Gastroesophageal sphincter (tissue), 4 donors: ENCODE results near the gene CXorf49B. TPM values are rescaled to one million over a fixed set of nuclear protein-coding genes. Genes with fewer than 3 reads are reported as not detected.

Experiments
- ATAC-seq: fragments of 150-250 bp; one replicate; pipeline ENCODE4 v1.9.1; 2016; ENCODE audit warnings: mild to moderate bottlenecking, moderate library complexity
- H3K27ac ChIP-seq, 4 donors: fragments of 200-600 bp; sonication (generic) in 3 of 4; 1 replicate in 3 of 4; 2 replicates in 1 of 4; pipeline ENCODE4 v1.5.1; 2016 to 2019
- H3K27me3 ChIP-seq: fragments of 200-600 bp; sonication (generic); one replicate; pipeline ENCODE4 v1.5.1; 2019
- H3K36me3 ChIP-seq, 2 donors: fragments of 200-600 bp; sonication (generic); one replicate each; pipeline ENCODE4 v1.5.1; 2019; ENCODE audit warnings: control low read depth in 1 of 2
- H3K4me1 ChIP-seq, 3 donors: fragments of 200-600 bp; sonication (generic); 1 replicate in 2 of 3; 2 replicates in 1 of 3; pipeline ENCODE4 v1.5.1; 2016 to 2019; ENCODE audit warnings: control low read depth in 2 of 3
- H3K4me3 ChIP-seq, 2 donors: fragments of 200-600 bp; sonication (generic); one replicate each; pipeline ENCODE4 v1.5.1; 2019; ENCODE audit warnings: mild to moderate bottlenecking in 1 of 2, moderate library complexity in 1 of 2
- H3K9me3 ChIP-seq, 3 donors: fragments of 200-600 bp; sonication (generic); one replicate each; pipeline ENCODE4 v1.5.1; 2017 to 2019; ENCODE audit warnings: control low read depth in 2 of 3
- CTCF ChIP-seq, 4 experiments: fragments of 200-600 bp in 2 of 4; fragments of 450-650 bp in 2 of 4; sonication (generic) in 1 of 4; IDR thresholded peaks; one replicate each; pipeline ENCODE4 v1.5.1; 2017 to 2019; ENCODE audit warnings: antibody characterized with exemption in 4 of 4, mild to moderate bottlenecking in 2 of 4, moderate library complexity in 2 of 4
- EP300 ChIP-seq: sonication (generic); formaldehyde crosslinking; IDR thresholded peaks from one replicate; pipeline ENCODE4 v1.6.1; 2017; ENCODE audit warnings: antibody characterized with exemption, mild to moderate bottlenecking
- POLR2A ChIP-seq, 2 donors: fragments of 450-650 bp; IDR thresholded peaks; one replicate each; pipeline ENCODE4 v1.6.1; 2017; ENCODE audit warnings: antibody characterized with exemption in 2 of 2, mild to moderate bottlenecking in 2 of 2, moderate library complexity in 1 of 2
- POLR2AphosphoS5 ChIP-seq: sonication (generic); formaldehyde crosslinking; IDR thresholded peaks from one replicate; pipeline ENCODE4 v1.6.1; 2017; ENCODE audit warnings: antibody characterized with exemption
- WGBS, 2 donors: methylation state at CpG; one replicate each; pipeline ENCODE4 v1.1.5; 2018; ENCODE audit warnings: low coverage in 1 of 2; 5-methylcytosine and 5-hydroxymethylcytosine counted together
- small RNA-seq, 4 donors: library from RNA; depleted of rRNA; stranded (forward); fragments of <200 nt; gene quantifications; one replicate each; pipeline ENCODE3, GENCODE V24; 2016
- total RNA-seq, 4 donors: library from RNA; depleted of rRNA; stranded (reverse); fragments of >200 nt; gene quantifications; one replicate each; pipeline ENCODE4 v1.1.0, GENCODE V29; 2016

CXorf49B gene
- total RNA-seq, 4 donors from 2014 or later: not detected

GRCh38 chrX:71815906-71816156 is 52.7 kb downstream of the CXorf49B start:
- WGBS, 2 donors: no CpG with 5 or more reads among the region's 2 CpGs
- H3K27me3 ChIP-seq: peaks cover 6% of the 10 kb centered on the region
- ATAC-seq: no peak

More at GRCh38 chrX:71815906-71816156, 52.7 kb downstream of the CXorf49B start:
- Histone ChIP-seq H3K4me3 (no peak overlapping the region), H3K4me1 (no peaks in the 10 kb centered on the region), H3K27ac (no peak overlapping the region), H3K36me3 (no peaks in the 10 kb centered on the region), H3K9me3 (no peaks in the 10 kb centered on the region)
- TF ChIP-seq POLR2A (IDR thresholded peaks at IDR 0.05): no peak
- TF ChIP-seq EP300: no peak
- no peak for TF ChIP-seq POLR2AphosphoS5
- TF ChIP-seq CTCF (IDR thresholded peaks at IDR 0.05): no peak

Small RNAs within 50 kb of the gene (small RNA-seq; reads per million reads assigned to genes)
- 0 reads per million in 4 donors for gene BX276092.1
- 0 reads per million in 4 donors for gene BX276092.6
- 0 reads per million in 4 donors for gene BX276092.8

Other genes starting within 250 kb of the CXorf49B start
- 100 to 1,000 TPM in 2 of 4 donors, 10 to 100 TPM in 2; 49.6 to 156 (median 88.8) TPM for gene OGT, start 230.2 kb upstream of the CXorf49B start, total RNA-seq
- 1 to 10 TPM in 3 of 4 donors, under 1 TPM in 1; 0.89 to 2.6 (median 1.6) TPM for gene GCNA, start 184.9 kb upstream of the CXorf49B start, total RNA-seq
- gene CXCR3, start 144.8 kb upstream of the CXorf49B start, total RNA-seq: under 1 TPM in 1 of 4 donors, not detected in 3; 0.54 TPM
- not detected for gene CXorf49, start 45.1 kb upstream of the CXorf49B start, total RNA-seq
- 10 to 100 TPM; 10.4 to 35.8 (median 13.9) TPM for gene NHSL2, start 147.5 kb downstream of the CXorf49B start, total RNA-seq